GM10248 (cell line): Measurements from ENCODE around the gene HAPLN1.

Experiments used
- CTCF ChIA-PET: fragments of 300-600 bp; sonication (Branson Sonifier 250); formaldehyde crosslinking; extraction: SDS; loops from one replicate; lab custom pipeline; 2021; ENCODE audit warnings: antibody characterized with exemption; lab: Yijun Ruan, JAX
- POLR2A ChIA-PET: fragments of 350-650 bp; sonication (Branson Sonifier 250); formaldehyde crosslinking; extraction: SDS; loops from one replicate; lab custom pipeline; 2020; ENCODE audit warnings: antibody characterized with exemption; lab: Yijun Ruan, JAX
- DNase-seq: peaks from one replicate; pipeline ENCODE4 v3.0.0; 2012; ENCODE audit errors: extremely low spot score
- CTCF ChIP-seq: IDR thresholded peaks from 2 replicates; pipeline ENCODE4 v1.5.1; 2012; ENCODE audit warnings: mild to moderate bottlenecking, low read depth; ENCODE audit errors: extremely low read depth, missing control alignments, control extremely low read depth

Gene HAPLN1

GRCh38 chr5:83688281-83688680 lies 32.4 kb downstream of the HAPLN1 start:
- CTCF ChIA-PET, result interaction anchor here (1.1 to 1.8 kb wide), 3 partner anchors 9 to 15 kb away, joined by 3 to 5 read pairs (median 3); no protein-coding TSS in a partner anchor
- TF ChIP-seq CTCF, result no peak
- POLR2A ChIA-PET, result interaction anchor here (0.6 kb wide), 1 partner anchor 736 kb away, joined by 3 read pairs; no protein-coding TSS in a partner anchor
- DNase-seq, result no peak

- POLR2A ChIA-PET, result no interaction called here
- CTCF ChIA-PET, result interaction anchor here (1.1 to 1.8 kb wide), 2 partner anchors 14 kb away, joined by 3 to 5 read pairs; no protein-coding TSS in a partner anchor
- no peak for TF ChIP-seq CTCF
- no peak for DNase-seq
Measured at GRCh38 chr5:83687124-83687619, 33.5 kb downstream of the HAPLN1 start.

DNA sequence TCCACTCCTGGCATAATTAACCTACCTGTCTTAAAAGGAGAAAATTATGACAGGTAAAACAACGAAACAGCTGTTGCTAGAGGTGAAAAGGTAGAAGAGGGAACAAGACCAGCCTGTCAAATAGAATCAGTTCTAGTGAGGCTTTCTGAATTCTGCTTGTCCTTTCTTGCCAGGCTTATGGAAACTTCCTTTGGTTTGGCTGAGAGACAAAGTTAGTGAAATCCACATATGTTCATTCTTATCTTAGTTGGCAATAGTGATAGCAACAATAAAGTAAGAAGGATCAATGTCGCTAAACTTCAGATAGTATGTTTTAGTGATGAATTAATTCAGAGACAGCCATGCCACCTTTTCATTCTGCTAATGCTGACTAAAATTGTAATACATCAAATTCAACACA lies 34.4 kb downstream of the HAPLN1 start:
- no peak for DNase-seq
- CTCF ChIA-PET, result no interaction called here
- POLR2A ChIA-PET, result no interaction called here
- no peak for TF ChIP-seq CTCF

- TF ChIP-seq CTCF, result no peak
- ChIA-PET CTCF (interaction anchor here (1.1 kb wide), 1 partner anchor 9 kb away, joined by 4 read pairs; no protein-coding TSS in a partner anchor), POLR2A (no interaction called here)
- no peak for DNase-seq
Measured at GRCh38 chr5:83683836-83684235, 36.8 kb downstream of the HAPLN1 start.

GRCh38 chr5:83672646-83673045 lies 48.0 kb downstream of the HAPLN1 start:
- POLR2A ChIA-PET, result no interaction called here
- CTCF ChIA-PET, result interaction anchor here (1.0 to 1.6 kb wide), 3 partner anchors 12 to 45 kb away, joined by 3 to 5 read pairs (median 4); no protein-coding TSS in a partner anchor
- no peak for DNase-seq
- no peak for TF ChIP-seq CTCF

- ChIA-PET CTCF (interaction anchor here (1.0 to 1.6 kb wide), 2 partner anchors 16 to 46 kb away, joined by 3 to 5 read pairs; no protein-coding TSS in a partner anchor), POLR2A (no interaction called here)
- TF ChIP-seq CTCF, result no peak
- DNase-seq, result no peak
Measured at GRCh38 chr5:83672158-83672557, 48.5 kb downstream of the HAPLN1 start.
